Mesothelial cell of epicardium (in vitro differentiated cells): ENCODE data around the gene MACROH2A2. TPM values are rescaled to one million over a fixed set of nuclear protein-coding genes. Genes with fewer than 3 reads are reported as not detected.

Experiments
- DNase-seq, 2 experiments: peaks; one replicate each; pipeline ENCODE4 v3.0.0; 2021; ENCODE audit warnings: low spot score in 2 of 2; ENCODE audit not compliant: unreplicated experiment in 2 of 2
- H3K27ac Mint-ChIP-seq: 2 replicates; pipeline ENCODE4 v1.8.0; 2021; ENCODE audit warnings: mixed read lengths
- H3K27me3 Mint-ChIP-seq: 2 replicates; pipeline ENCODE4 v1.8.0; 2021; ENCODE audit warnings: low read depth, mixed read lengths
- H3K36me3 Mint-ChIP-seq: 2 replicates; pipeline ENCODE4 v1.8.0; 2021; ENCODE audit warnings: mixed read lengths
- H3K4me1 Mint-ChIP-seq: 2 replicates; pipeline ENCODE4 v1.8.0; 2021; ENCODE audit warnings: mixed read lengths
- H3K4me3 Mint-ChIP-seq: 2 replicates; pipeline ENCODE4 v1.8.0; 2021; ENCODE audit warnings: mild to moderate bottlenecking, moderate library complexity, mixed read lengths
- H3K9me3 Mint-ChIP-seq: 2 replicates; pipeline ENCODE4 v1.8.0; 2021; ENCODE audit warnings: mixed read lengths
- CTCF ChIP-seq: fragments of 200-600 bp; sonication (generic); IDR thresholded peaks from one replicate; pipeline ENCODE4 v1.5.0; 2021; ENCODE audit warnings: antibody characterized with exemption; ENCODE audit not compliant: unreplicated experiment
- total RNA-seq: library from RNA; stranded (reverse); gene quantifications from 3 replicates; pipeline ENCODE4 v1.2.1, GENCODE V29; 2021

MACROH2A2 gene
- total RNA-seq, 1 donor from 2014 or later = 125 TPM

- Mint-ChIP-seq H3K9me3 (no peaks in the 10 kb centered on the region), H3K4me1 (no peaks in the 10 kb centered on the region), H3K36me3 (peaks cover 33% of the 10 kb centered on the region), H3K27ac (peak overlapping the region; percentile 66), H3K4me3 (no peak overlapping the region), H3K27me3 (no peaks in the 10 kb centered on the region)
- DNase-seq = no peak
- peak; percentile 54 for TF ChIP-seq CTCF
Measured at GRCh38 chr10:70106958-70107791, 54.5 kb downstream of the MACROH2A2 start.

DNA sequence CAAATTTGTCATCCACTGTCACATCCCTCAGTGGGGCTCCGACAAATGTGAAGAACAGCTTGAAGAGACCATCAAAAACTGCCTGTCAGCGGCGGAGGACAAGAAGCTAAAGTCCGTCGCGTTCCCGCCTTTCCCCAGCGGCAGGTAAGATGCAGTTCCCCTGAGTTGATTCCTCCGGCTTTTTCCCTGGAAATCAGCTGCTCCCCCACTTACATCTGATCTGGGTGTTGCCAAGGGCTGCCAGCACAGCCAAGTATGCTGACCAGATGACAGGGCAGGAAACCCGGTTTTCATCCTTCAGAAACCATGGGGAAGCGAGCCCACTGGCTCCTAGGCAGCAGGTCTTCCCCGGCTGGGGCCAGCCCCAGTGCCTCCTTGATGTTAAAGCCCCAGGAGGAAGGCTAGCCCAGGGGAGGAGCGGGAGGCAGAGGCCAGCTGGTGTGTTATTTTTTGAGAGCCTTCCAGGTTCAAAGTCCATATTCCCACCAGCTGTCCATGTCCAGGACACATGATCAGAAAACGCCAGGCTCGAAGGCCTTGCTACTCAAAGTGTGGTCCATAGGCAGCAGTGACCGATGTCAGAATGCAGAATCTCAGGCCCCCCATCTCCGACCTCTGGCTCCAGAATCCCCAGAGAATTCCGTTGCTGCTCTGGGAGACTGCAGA, 56.6 kb downstream of the MACROH2A2 start:
- Mint-ChIP-seq H3K4me3 (no peak overlapping the region), H3K36me3 (peaks cover 31% of the 10 kb centered on the region), H3K9me3 (no peaks in the 10 kb centered on the region), H3K27me3 (no peaks in the 10 kb centered on the region), H3K27ac (no peak overlapping the region), H3K4me1 (no peaks in the 10 kb centered on the region)
- no peak for DNase-seq
- no peak for TF ChIP-seq CTCF

DNA sequence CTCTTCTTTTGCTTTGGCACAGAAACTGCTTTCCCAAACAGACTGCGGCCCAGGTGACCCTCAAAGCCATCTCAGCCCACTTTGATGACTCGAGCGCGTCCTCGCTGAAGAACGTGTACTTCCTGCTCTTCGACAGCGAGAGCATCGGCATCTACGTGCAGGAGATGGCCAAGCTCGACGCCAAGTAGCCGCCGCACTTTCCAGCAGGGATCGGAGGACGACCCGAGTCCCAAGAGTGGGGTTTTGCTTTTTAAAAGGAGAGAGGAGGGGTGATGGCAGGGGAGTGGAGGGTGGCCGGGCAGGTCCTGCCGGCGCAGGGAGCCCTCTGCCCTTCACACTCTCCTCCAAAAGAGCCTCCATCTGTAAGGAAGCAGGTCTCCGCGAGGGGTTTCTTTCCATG, 58.9 kb downstream of the MACROH2A2 start:
- Mint-ChIP-seq H3K9me3 (no peaks in the 10 kb centered on the region), H3K36me3 (peaks cover 21% of the 10 kb centered on the region), H3K27me3 (no peaks in the 10 kb centered on the region), H3K4me1 (no peaks in the 10 kb centered on the region), H3K4me3 (no peak overlapping the region), H3K27ac (no peak overlapping the region)
- no peak for DNase-seq
- no peak for TF ChIP-seq CTCF

GRCh38 chr10:70112071-70112470, 59.4 kb downstream of the MACROH2A2 start:
- no peaks in the 10 kb centered on the region for H3K9me3 Mint-ChIP-seq
- TF ChIP-seq CTCF = no peak
- no peak overlapping the region for H3K4me3 Mint-ChIP-seq
- no peaks in the 10 kb centered on the region for H3K27me3 Mint-ChIP-seq
- peaks cover 20% of the 10 kb centered on the region for H3K36me3 Mint-ChIP-seq
- H3K4me1 Mint-ChIP-seq = no peaks in the 10 kb centered on the region
- no peak for DNase-seq
- peak overlapping the region; percentile 47 for H3K27ac Mint-ChIP-seq

DNA sequence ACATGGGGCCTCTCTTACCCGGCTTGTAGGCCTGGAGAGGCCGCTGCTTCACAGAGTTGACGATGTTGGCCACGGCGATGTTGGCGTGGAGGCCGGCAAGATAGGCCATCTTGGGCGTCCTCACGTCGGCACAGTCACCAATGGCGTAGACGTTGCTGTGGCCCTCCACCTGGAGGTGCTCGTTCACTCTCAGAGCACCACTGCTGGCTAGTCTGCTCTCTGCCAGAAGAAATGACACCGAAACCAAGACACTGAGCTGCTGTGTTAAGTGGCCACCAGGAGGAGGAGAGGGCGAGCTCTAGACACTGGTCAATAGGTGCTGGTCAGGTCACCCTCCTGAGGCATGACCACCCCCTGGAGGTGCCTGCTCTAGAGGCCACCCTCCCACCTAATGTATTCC, 62.3 kb downstream of the MACROH2A2 start:
- H3K36me3 Mint-ChIP-seq = peaks cover 17% of the 10 kb centered on the region
- no peak overlapping the region for H3K4me3 Mint-ChIP-seq
- no peak overlapping the region for H3K27ac Mint-ChIP-seq
- no peaks in the 10 kb centered on the region for H3K9me3 Mint-ChIP-seq
- no peaks in the 10 kb centered on the region for H3K4me1 Mint-ChIP-seq
- H3K27me3 Mint-ChIP-seq = no peaks in the 10 kb centered on the region
- no peak for DNase-seq
- no peak for TF ChIP-seq CTCF
